CD4-positive, alpha-beta T cell treated with Interleukin-6 for 4 hours (primary cell): ENCODE data around the gene TRAK1.
A peak's percentile ranks its signal among the peaks of the same experiment; 100 is the strongest.
"Not testable (repeated sequence)": the region's sequence is repeated elsewhere in the genome, so short reads cannot be mapped to it uniquely, and the experiment has no call there.

Experiments
- DNase-seq: peaks from one replicate; pipeline ENCODE4 v3.0.0-alpha.2; 2020; ENCODE audit warnings: mixed read lengths

Gene TRAK1

DNA sequence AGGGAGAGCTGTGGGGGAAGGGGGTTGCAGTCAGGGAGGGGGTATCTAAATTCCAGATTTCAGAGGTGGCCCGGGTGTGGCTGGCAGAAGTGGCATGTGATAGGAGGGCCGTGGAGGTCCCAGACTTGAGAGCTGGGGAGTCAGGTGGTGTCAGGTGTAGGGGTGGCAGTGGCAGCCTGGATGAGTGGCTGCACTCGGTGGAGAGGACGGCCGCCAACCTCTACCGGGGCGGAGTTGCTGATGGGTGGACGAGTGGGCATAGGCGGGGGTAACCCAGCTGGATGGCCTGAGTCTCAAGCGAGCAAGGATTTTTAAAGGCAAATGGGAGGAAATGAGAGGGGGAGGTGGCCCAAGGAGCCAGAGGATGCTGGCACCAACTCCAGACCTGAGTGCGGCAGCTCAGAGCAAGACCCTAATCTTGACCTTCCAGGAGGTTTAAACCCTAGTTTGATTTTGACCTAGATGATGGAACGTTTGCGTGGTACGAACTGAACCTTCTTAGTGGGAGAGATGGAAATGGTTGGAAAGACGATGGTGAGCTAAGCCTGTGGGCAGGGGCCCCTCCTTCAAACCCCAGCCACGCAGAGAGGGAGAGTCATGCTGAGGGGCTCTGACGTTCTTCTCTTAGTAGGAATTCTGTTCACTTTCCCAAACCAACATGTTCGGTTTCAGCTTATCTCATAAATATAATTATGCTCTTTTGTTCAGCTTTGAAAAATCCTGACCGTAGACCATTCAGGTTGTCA, 8.0 kb downstream of the TRAK1 start:
- no peak for DNase-seq

GRCh38 chr3:42101048-42101447, 9.9 kb downstream of the TRAK1 start:
- DNase-seq: no peak

DNA sequence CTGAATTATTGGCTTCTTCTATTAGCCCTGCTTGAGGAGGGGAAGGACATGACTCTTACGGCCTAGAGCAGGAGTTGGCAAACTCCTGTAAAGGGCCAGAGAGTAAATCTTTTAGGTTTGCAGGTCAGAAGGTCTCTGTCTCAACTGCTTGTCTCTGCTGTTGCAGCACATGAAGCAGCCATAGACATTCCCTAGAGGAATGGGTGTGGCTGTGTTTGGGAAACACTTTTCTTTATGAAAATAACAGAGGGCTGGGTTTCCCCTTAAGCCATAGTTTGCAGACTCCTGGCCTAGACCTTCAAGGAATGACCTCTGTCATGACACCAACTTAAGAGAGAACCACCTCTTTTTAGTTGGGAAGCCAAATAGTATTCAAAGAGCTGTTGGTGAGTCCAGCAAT, 10.3 kb downstream of the TRAK1 start:
- no peak for DNase-seq

DNA sequence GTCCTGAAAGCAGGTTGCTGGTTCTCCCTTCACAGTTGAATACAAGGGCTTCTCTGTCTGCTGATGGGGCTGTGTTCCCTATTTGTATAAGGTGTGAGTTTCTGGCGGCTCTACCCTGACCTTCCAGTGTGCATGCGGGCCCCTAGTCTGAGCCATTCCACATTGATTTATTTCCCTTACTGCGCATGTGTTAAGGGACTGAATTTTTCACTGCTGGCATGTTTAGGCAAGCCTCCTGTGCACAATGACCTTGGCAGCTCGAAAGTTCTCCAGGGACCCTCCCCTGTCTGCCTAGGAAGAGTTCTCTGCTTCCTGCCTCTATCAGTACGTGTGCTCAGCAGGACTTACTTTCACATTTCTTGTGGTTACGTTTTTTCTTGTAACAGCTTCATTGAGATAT, 11.4 kb downstream of the TRAK1 start:
- no peak for DNase-seq

GRCh38 chr3:42103921-42104665, 12.9 kb downstream of the TRAK1 start:
- DNase-seq: not testable (repeated sequence)

DNA sequence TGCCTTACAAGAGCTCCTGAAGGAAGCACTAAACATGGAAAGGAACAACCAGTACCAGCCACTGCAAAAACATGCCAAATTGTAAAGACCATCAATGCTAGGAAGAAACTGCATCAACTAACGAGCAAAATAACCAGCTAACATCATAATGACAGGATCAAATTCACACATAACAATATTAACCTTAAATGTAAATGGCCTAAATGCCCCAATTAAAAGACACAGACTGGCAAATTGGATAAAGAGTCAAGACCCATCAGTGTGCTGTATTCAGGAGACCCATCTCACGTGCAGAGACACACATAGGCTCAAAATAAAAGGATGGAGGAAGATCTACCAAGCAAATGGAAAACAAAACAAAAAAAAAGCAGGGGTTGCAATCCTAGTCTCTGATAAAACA, 14.8 kb downstream of the TRAK1 start:
- not testable (repeated sequence) for DNase-seq

GRCh38 chr3:42106646-42107045, 15.5 kb downstream of the TRAK1 start:
- DNase-seq: no peak

DNA sequence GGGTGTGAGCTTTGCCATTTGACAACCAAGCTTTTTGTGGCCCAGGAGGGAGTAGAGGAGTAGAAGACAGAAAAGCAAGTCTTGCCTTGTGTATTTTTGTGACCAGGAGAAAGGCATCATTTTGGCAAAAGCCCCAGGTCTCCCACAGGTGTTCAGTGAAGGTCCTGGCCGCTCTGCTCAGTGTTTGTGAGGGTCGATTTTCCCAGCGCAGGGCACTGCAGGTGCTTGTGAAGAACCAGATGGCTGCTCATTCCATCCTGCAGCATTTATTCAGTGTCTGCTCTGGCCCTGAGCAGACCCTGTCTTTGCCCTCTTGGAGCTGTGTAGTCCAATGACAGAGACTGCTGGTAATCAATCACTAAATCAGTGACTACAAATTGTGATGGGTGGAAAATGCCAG, 19.5 kb downstream of the TRAK1 start:
- DNase-seq: no peak

DNA sequence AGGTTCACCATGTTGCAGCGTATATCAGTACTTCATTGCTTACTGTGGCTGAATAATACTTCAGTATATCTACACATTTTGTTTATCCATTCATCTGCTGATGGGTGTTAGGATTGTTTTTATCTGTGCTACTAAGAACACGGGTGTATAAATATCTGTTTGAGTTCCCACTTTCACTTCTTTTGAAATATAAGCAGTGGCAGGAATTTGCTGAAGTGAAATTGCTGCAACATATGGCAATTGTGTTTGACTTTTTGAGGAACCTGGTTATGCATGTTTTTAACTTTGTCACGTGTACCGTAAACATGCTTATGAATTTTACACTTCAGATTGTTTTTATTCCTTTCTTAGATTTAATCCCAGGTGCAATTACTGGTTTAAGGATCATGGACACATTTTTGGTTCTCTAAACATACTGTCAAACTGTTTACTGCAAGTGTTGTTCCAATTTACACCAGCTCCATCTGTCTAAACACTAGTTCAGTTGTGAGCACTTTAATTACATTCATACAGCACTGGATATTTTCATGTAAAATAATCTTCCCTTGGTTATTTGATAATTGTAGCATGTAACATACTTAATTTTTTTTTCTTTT, 23.1 kb downstream of the TRAK1 start:
- DNase-seq: no peak

- no peak for DNase-seq
Observed at GRCh38 chr3:42115215-42115614, 24.1 kb downstream of the TRAK1 start.

- no peak for DNase-seq
Observed at GRCh38 chr3:42115946-42116345, 24.8 kb downstream of the TRAK1 start.

- no peak for DNase-seq
Observed at GRCh38 chr3:42116466-42116865, 25.3 kb downstream of the TRAK1 start.

GRCh38 chr3:42117175-42118008, 26.2 kb downstream of the TRAK1 start:
- peak; percentile 15 for DNase-seq

GRCh38 chr3:42118762-42119361, 27.7 kb downstream of the TRAK1 start:
- DNase-seq: no peak

GRCh38 chr3:42119561-42120355, 28.6 kb downstream of the TRAK1 start:
- DNase-seq: no peak

- DNase-seq: no peak
Observed at GRCh38 chr3:42120866-42121265, 29.7 kb downstream of the TRAK1 start.

DNA sequence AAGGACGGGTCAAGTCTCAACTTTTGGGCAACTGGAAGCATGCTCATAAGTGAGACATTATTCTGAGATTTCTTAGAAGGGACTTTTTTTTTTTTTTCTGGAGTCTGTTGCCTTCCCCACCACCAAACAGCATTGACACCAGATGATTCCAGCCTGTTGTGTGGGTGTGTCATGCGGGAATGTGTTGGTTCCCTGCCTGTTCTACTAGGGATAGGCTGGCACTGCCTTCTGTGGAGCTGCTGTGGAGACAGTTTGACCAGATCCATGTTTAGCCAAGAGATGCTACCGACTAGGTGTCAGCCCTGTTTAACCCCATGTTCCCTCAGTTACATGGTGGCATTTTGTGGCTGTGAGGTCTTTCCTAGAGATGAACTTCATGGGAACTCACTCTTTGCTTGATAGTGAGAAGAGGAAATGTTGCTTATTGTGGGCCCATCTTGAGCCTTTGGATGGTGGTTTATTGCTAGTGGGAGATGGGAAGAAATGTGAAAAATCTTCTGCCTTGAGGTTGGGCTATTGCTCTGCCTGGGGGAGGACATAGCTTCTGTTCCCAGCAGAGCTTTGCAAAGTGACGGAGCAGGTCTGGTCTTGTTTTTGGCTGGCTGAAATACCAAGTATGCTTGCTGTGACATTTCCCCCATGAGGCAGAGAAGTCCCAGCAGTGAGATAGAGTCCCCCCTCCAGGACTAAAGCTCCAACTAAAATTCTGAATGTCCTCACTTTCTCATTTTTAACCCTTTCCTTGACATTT, 31.3 kb downstream of the TRAK1 start:
- DNase-seq: no peak

- DNase-seq: no peak
Observed at GRCh38 chr3:42123012-42123581, 31.9 kb downstream of the TRAK1 start.

DNA sequence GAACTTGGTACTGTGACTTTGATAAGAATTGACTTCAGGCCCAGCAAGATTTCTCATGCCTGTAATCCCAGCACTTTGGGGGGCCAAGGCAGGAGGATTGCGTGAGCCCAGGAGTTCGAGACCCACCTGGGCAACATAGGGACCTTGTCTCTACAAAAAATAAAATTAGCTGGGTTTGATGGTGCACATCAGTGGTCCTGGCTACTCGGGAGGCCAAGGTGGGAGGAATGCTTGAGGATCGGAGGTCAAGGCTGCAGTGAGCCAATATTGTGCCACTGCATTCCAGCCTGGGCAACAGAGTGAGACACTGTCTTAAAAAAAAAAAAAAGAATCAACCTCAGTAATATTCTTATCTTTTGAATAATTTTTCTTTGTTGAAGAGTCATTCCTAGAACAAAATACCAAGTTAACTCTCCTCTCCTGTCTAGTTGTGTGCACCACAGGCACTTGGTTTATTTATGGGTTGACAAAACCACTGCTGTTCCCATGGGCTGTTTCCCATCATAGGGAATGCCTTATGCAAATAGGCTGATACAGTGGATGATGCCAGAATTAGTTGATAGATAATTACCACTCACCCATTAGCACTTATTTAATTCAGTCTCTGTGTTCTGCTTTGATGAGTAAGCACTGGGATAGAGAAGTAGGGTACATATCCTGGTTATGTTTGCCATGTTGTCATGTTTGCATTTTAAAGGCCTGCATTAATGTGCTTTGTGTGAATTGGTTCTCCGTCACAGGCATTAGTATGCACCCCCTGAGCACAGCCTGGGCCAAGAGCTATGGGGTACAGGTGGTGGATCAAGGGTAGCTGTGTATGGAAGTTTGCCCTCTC, 32.9 kb downstream of the TRAK1 start:
- no peak for DNase-seq

DNA sequence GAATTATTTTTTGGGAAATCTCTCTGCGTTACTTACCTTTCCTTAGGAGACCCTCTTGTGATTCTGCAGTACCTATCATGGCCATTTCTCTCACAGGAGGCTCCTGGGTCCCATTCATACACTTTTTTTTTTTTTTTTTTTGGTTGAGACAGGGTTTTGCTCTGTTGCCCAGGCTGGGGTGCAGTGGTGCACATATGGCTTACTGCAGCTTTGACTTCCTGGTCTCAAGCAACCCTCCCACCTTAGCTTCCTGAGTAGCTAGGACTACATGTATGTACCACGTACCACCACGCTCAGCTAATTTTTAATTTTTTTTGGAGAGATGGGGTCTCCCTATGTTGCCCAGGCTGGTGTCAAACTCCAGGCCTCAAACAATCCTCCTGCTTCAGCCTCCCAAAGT, 36.1 kb downstream of the TRAK1 start:
- no peak for DNase-seq
